ENCODE measurements around the gene DNAJC12.

DNA sequence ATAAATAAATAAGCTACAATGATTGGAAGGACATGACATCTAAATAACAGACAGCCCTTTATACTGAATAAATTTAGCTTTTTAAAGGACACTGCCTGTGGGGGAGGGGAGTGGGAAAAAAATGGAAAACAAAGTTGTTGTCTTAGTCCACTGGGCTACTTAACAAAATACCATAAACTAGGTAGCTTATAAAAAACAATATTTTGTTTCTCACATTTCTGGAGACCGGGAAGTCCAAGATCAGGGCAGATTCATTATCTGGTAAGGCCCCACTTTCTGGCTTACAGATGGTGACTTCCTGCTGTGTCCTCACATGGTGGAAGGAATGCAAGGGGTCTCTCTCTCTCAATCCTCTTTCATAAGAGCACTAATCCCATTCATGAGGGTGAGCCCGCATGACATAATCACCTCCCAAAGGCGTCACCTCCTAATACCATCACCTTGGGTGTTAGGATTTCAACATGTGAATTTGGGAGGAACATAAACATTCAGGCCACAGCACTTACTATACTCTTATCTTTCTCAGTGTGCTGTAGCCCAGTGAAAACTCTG, 43.0 kb downstream of the DNAJC12 start:
- TF ChIP-seq TEAD4 (IDR thresholded peaks at IDR 0.05) (no peak), RAD21 (IDR thresholded peaks at IDR 0.05; ENCODE audit: low read depth) (no peak), REST (IDR thresholded peaks at IDR 0.05; ENCODE audit: low read depth) (no peak), TAF1 (IDR thresholded peaks at IDR 0.05; ENCODE audit: low read depth) (no peak), EP300 (IDR thresholded peaks at IDR 0.05; ENCODE audit: borderline replicate concordance) (no peak), EGR1 (IDR thresholded peaks at IDR 0.05) (no peak)

Measured in Ishikawa (cell line).